Measurements from ENCODE around the gene ANGEL1.

The ANGEL1 gene

GRCh38 chr14:76808011-76808410 is 4.7 kb downstream of the ANGEL1 start:
- Mint-ChIP-seq H3K27me3 (ENCODE audit: low read depth) (no peaks in the 10 kb centered on the region), H3K36me3 (ENCODE audit: low read depth) (peaks cover 8% of the 10 kb centered on the region), H3K4me3 (no peak overlapping the region), H3K27ac (no peak overlapping the region), H3K4me1 (ENCODE audit: low read depth) (peaks cover 21% of the 10 kb centered on the region), H3K9me3 (no peaks in the 10 kb centered on the region)
- no peak for DNase-seq (ENCODE audit: low spot score)

- H3K9me3 Mint-ChIP-seq, result no peaks in the 10 kb centered on the region
- no peak overlapping the region for H3K27ac Mint-ChIP-seq
- H3K27me3 Mint-ChIP-seq (ENCODE audit: low read depth), result no peaks in the 10 kb centered on the region
- peaks cover 15% of the 10 kb centered on the region for H3K4me1 Mint-ChIP-seq (ENCODE audit: low read depth)
- no peak for DNase-seq (ENCODE audit: low spot score)
- no peak overlapping the region for H3K4me3 Mint-ChIP-seq
- peaks cover 18% of the 10 kb centered on the region for H3K36me3 Mint-ChIP-seq (ENCODE audit: low read depth)
Observed at GRCh38 chr14:76806446-76806845, 6.2 kb downstream of the ANGEL1 start.

- Mint-ChIP-seq H3K27ac (no peak overlapping the region), H3K4me1 (ENCODE audit: low read depth) (no peaks in the 10 kb centered on the region), H3K9me3 (no peaks in the 10 kb centered on the region), H3K4me3 (no peak overlapping the region), H3K27me3 (ENCODE audit: low read depth) (no peaks in the 10 kb centered on the region), H3K36me3 (ENCODE audit: low read depth) (peaks cover 5% of the 10 kb centered on the region)
- DNase-seq (ENCODE audit: low spot score), result no peak
Observed at GRCh38 chr14:76793956-76794355, 18.7 kb downstream of the ANGEL1 start.

GRCh38 chr14:76793324-76793723 is 19.4 kb downstream of the ANGEL1 start:
- DNase-seq (ENCODE audit: low spot score), result no peak
- peaks cover 7% of the 10 kb centered on the region for H3K36me3 Mint-ChIP-seq (ENCODE audit: low read depth)
- no peaks in the 10 kb centered on the region for H3K9me3 Mint-ChIP-seq
- no peaks in the 10 kb centered on the region for H3K27me3 Mint-ChIP-seq (ENCODE audit: low read depth)
- no peak overlapping the region for H3K4me3 Mint-ChIP-seq
- H3K27ac Mint-ChIP-seq, result no peak overlapping the region
- no peaks in the 10 kb centered on the region for H3K4me1 Mint-ChIP-seq (ENCODE audit: low read depth)

- no peak overlapping the region for H3K4me3 Mint-ChIP-seq
- peaks cover 4% of the 10 kb centered on the region for H3K36me3 Mint-ChIP-seq (ENCODE audit: low read depth)
- no peaks in the 10 kb centered on the region for H3K9me3 Mint-ChIP-seq
- H3K27ac Mint-ChIP-seq, result no peak overlapping the region
- DNase-seq (ENCODE audit: low spot score), result no peak
- no peaks in the 10 kb centered on the region for H3K27me3 Mint-ChIP-seq (ENCODE audit: low read depth)
- H3K4me1 Mint-ChIP-seq (ENCODE audit: low read depth), result no peaks in the 10 kb centered on the region
Observed at GRCh38 chr14:76792422-76792821, 20.3 kb downstream of the ANGEL1 start.

GRCh38 chr14:76786601-76787000 is 26.1 kb downstream of the ANGEL1 start:
- DNase-seq (ENCODE audit: low spot score), result no peak
- Mint-ChIP-seq H3K9me3 (no peaks in the 10 kb centered on the region), H3K4me1 (ENCODE audit: low read depth) (peaks cover 29% of the 10 kb centered on the region), H3K4me3 (no peak overlapping the region), H3K27ac (no peak overlapping the region), H3K27me3 (ENCODE audit: low read depth) (no peaks in the 10 kb centered on the region), H3K36me3 (ENCODE audit: low read depth) (peaks cover 6% of the 10 kb centered on the region)

- Mint-ChIP-seq H3K4me3 (no peak overlapping the region), H3K9me3 (no peaks in the 10 kb centered on the region), H3K27ac (no peak overlapping the region), H3K27me3 (ENCODE audit: low read depth) (no peaks in the 10 kb centered on the region), H3K36me3 (ENCODE audit: low read depth) (peaks cover 11% of the 10 kb centered on the region), H3K4me1 (ENCODE audit: low read depth) (peaks cover 32% of the 10 kb centered on the region)
- DNase-seq (ENCODE audit: low spot score), result peak; percentile 61
Observed at GRCh38 chr14:76784881-76785280, 27.8 kb downstream of the ANGEL1 start.

GRCh38 chr14:76784266-76784874 is 28.3 kb downstream of the ANGEL1 start:
- Mint-ChIP-seq H3K9me3 (no peaks in the 10 kb centered on the region), H3K36me3 (ENCODE audit: low read depth) (peaks cover 12% of the 10 kb centered on the region), H3K4me1 (ENCODE audit: low read depth) (peaks cover 32% of the 10 kb centered on the region), H3K27me3 (ENCODE audit: low read depth) (no peaks in the 10 kb centered on the region), H3K27ac (peak overlapping the region; percentile 16), H3K4me3 (no peak overlapping the region)
- no peak for DNase-seq (ENCODE audit: low spot score)

- H3K9me3 Mint-ChIP-seq, result no peaks in the 10 kb centered on the region
- H3K27me3 Mint-ChIP-seq (ENCODE audit: low read depth), result no peaks in the 10 kb centered on the region
- H3K4me1 Mint-ChIP-seq (ENCODE audit: low read depth), result peaks cover 32% of the 10 kb centered on the region
- peaks cover 8% of the 10 kb centered on the region for H3K36me3 Mint-ChIP-seq (ENCODE audit: low read depth)
- peak overlapping the region; percentile 82 for H3K27ac Mint-ChIP-seq
- peak overlapping the region; percentile 64 for H3K4me3 Mint-ChIP-seq
- DNase-seq (ENCODE audit: low spot score), result peak; percentile 22
Observed at GRCh38 chr14:76782885-76783566, 29.7 kb downstream of the ANGEL1 start.

GRCh38 chr14:76782115-76782884 is 30.4 kb downstream of the ANGEL1 start:
- no peak for DNase-seq (ENCODE audit: low spot score)
- H3K4me3 Mint-ChIP-seq, result peak overlapping the region; percentile 64
- H3K27ac Mint-ChIP-seq, result peak overlapping the region; percentile 82
- H3K36me3 Mint-ChIP-seq (ENCODE audit: low read depth), result peaks cover 8% of the 10 kb centered on the region
- H3K27me3 Mint-ChIP-seq (ENCODE audit: low read depth), result no peaks in the 10 kb centered on the region
- no peaks in the 10 kb centered on the region for H3K9me3 Mint-ChIP-seq
- peaks cover 32% of the 10 kb centered on the region for H3K4me1 Mint-ChIP-seq (ENCODE audit: low read depth)

- Mint-ChIP-seq H3K27ac (peak overlapping the region; percentile 28), H3K4me1 (ENCODE audit: low read depth) (peaks cover 29% of the 10 kb centered on the region), H3K36me3 (ENCODE audit: low read depth) (peaks cover 8% of the 10 kb centered on the region), H3K27me3 (ENCODE audit: low read depth) (no peaks in the 10 kb centered on the region), H3K4me3 (no peak overlapping the region), H3K9me3 (no peaks in the 10 kb centered on the region)
- no peak for DNase-seq (ENCODE audit: low spot score)
Observed at GRCh38 chr14:76781648-76782051, 31.0 kb downstream of the ANGEL1 start.

GRCh38 chr14:76780875-76781647 is 31.6 kb downstream of the ANGEL1 start:
- H3K4me3 Mint-ChIP-seq, result no peak overlapping the region
- H3K9me3 Mint-ChIP-seq, result no peaks in the 10 kb centered on the region
- peak overlapping the region; percentile 69 for H3K27ac Mint-ChIP-seq

GRCh38 chr14:76780360-76780759 is 32.3 kb downstream of the ANGEL1 start:
- peaks cover 7% of the 10 kb centered on the region for H3K36me3 Mint-ChIP-seq (ENCODE audit: low read depth)
- no peaks in the 10 kb centered on the region for H3K9me3 Mint-ChIP-seq
- no peak for DNase-seq (ENCODE audit: low spot score)
- H3K4me3 Mint-ChIP-seq, result peak overlapping the region; percentile 8
- no peaks in the 10 kb centered on the region for H3K27me3 Mint-ChIP-seq (ENCODE audit: low read depth)
- H3K4me1 Mint-ChIP-seq (ENCODE audit: low read depth), result peaks cover 29% of the 10 kb centered on the region
- peak overlapping the region; percentile 70 for H3K27ac Mint-ChIP-seq

More at GRCh38 chr14:76780875-76781647, 31.6 kb downstream of the ANGEL1 start:
- DNase-seq (ENCODE audit: low spot score), result no peak
- Mint-ChIP-seq H3K36me3 (ENCODE audit: low read depth) (peaks cover 7% of the 10 kb centered on the region), H3K27me3 (ENCODE audit: low read depth) (no peaks in the 10 kb centered on the region), H3K4me1 (ENCODE audit: low read depth) (peaks cover 29% of the 10 kb centered on the region)

- peak overlapping the region; percentile 70 for H3K27ac Mint-ChIP-seq
- no peak for DNase-seq (ENCODE audit: low spot score)
- no peaks in the 10 kb centered on the region for H3K27me3 Mint-ChIP-seq (ENCODE audit: low read depth)
- peaks cover 29% of the 10 kb centered on the region for H3K4me1 Mint-ChIP-seq (ENCODE audit: low read depth)
- peak overlapping the region; percentile 8 for H3K4me3 Mint-ChIP-seq
- no peaks in the 10 kb centered on the region for H3K9me3 Mint-ChIP-seq
- H3K36me3 Mint-ChIP-seq (ENCODE audit: low read depth), result peaks cover 7% of the 10 kb centered on the region
Observed at GRCh38 chr14:76780058-76780345, 32.7 kb downstream of the ANGEL1 start.

All from T-helper 2 cell treated with Interferon-gamma antibody and Interleukin-4, amounts not matched to agents 5 μg/mL and 100 μg/mL, for 36 hours (primary cell).